Ectodermal cell (in vitro differentiated cells): Measurements from ENCODE around the gene VWA8.

ENCODE experiments used
- H3K27ac ChIP-seq: 2 replicates; pipeline ENCODE4 v1.7.0; 2013; ENCODE audit warnings: mild to moderate bottlenecking, low read depth, low read length; ENCODE audit not compliant: insufficient read depth, poor library complexity, severe bottlenecking
- H3K27me3 ChIP-seq: 2 replicates; pipeline ENCODE4 v1.7.0; 2013; ENCODE audit warnings: mild to moderate bottlenecking, low read length; ENCODE audit not compliant: insufficient read depth, control insufficient read depth, poor library complexity, severe bottlenecking
- H3K36me3 ChIP-seq: one replicate; pipeline ENCODE4 v1.7.0; 2013; ENCODE audit warnings: low read length; ENCODE audit not compliant: control insufficient read depth, insufficient read depth
- H3K4me1 ChIP-seq: one replicate; pipeline ENCODE4 v1.7.0; 2013; ENCODE audit warnings: low read length; ENCODE audit not compliant: control insufficient read depth, insufficient read depth
- H3K4me3 ChIP-seq: 2 replicates; pipeline ENCODE4 v1.7.0; 2013; ENCODE audit warnings: low read depth, low read length, control low read depth; ENCODE audit not compliant: insufficient read depth
- H3K9me3 ChIP-seq: 2 replicates; pipeline ENCODE4 v1.7.0; 2013; ENCODE audit warnings: mild to moderate bottlenecking, low read length, moderate library complexity; ENCODE audit not compliant: control insufficient read depth
- WGBS, 2 experiments: methylation state at CpG; one replicate each; pipeline ENCODE4 v1.1.7; 2013; ENCODE audit warnings: missing lambda C conversion rate in 2 of 2; 5-methylcytosine and 5-hydroxymethylcytosine counted together

VWA8 gene

GRCh38 chr13:41702540-41702939 lies 258.4 kb downstream of the VWA8 start:
- Histone ChIP-seq H3K4me1 (no peaks in the 10 kb centered on the region), H3K27me3 (no peaks in the 10 kb centered on the region), H3K27ac (no peak overlapping the region), H3K36me3 (no peaks in the 10 kb centered on the region), H3K9me3 (no peaks in the 10 kb centered on the region), H3K4me3 (no peak overlapping the region)
- WGBS, 2 experiments = 93% methylated on average over 2 of the region's 2 CpGs

- Histone ChIP-seq H3K9me3 (no peaks in the 10 kb centered on the region), H3K27me3 (no peaks in the 10 kb centered on the region), H3K4me1 (no peaks in the 10 kb centered on the region), H3K27ac (no peak overlapping the region), H3K36me3 (no peaks in the 10 kb centered on the region), H3K4me3 (no peak overlapping the region)
- WGBS, 2 experiments = 97 to 98% methylated on average over 3 of the region's 3 CpGs
Measured at GRCh38 chr13:41701676-41702075, 259.2 kb downstream of the VWA8 start.

GRCh38 chr13:41700790-41701310 lies 260.1 kb downstream of the VWA8 start:
- no peak overlapping the region for H3K27ac ChIP-seq
- H3K27me3 ChIP-seq = no peaks in the 10 kb centered on the region
- no peaks in the 10 kb centered on the region for H3K9me3 ChIP-seq
- H3K4me3 ChIP-seq = no peak overlapping the region
- no peaks in the 10 kb centered on the region for H3K4me1 ChIP-seq
- H3K36me3 ChIP-seq = no peaks in the 10 kb centered on the region

- no peaks in the 10 kb centered on the region for H3K36me3 ChIP-seq
- no peaks in the 10 kb centered on the region for H3K27me3 ChIP-seq
- 92 to 94% methylated on average over 1 of the region's 1 CpG for WGBS, 2 experiments
Measured at GRCh38 chr13:41699759-41700158, 261.1 kb downstream of the VWA8 start.

GRCh38 chr13:41697578-41697977 lies 263.3 kb downstream of the VWA8 start:
- no peak overlapping the region for H3K4me3 ChIP-seq
- no peaks in the 10 kb centered on the region for H3K4me1 ChIP-seq
- H3K27me3 ChIP-seq = no peaks in the 10 kb centered on the region
- no peaks in the 10 kb centered on the region for H3K9me3 ChIP-seq
- no peak overlapping the region for H3K27ac ChIP-seq
- WGBS, 2 experiments = 90 to 94% methylated on average over 6 of the region's 6 CpGs
- no peaks in the 10 kb centered on the region for H3K36me3 ChIP-seq

More at GRCh38 chr13:41699759-41700158, 261.1 kb downstream of the VWA8 start:
- no peak overlapping the region for H3K27ac ChIP-seq
- H3K4me3 ChIP-seq = no peak overlapping the region
- no peaks in the 10 kb centered on the region for H3K4me1 ChIP-seq
- no peaks in the 10 kb centered on the region for H3K9me3 ChIP-seq

GRCh38 chr13:41696163-41697003 lies 264.5 kb downstream of the VWA8 start:
- Histone ChIP-seq H3K27me3 (no peaks in the 10 kb centered on the region), H3K9me3 (no peaks in the 10 kb centered on the region), H3K27ac (no peak overlapping the region), H3K36me3 (no peaks in the 10 kb centered on the region), H3K4me1 (no peaks in the 10 kb centered on the region), H3K4me3 (no peak overlapping the region)

- Histone ChIP-seq H3K4me1 (no peaks in the 10 kb centered on the region), H3K27ac (no peak overlapping the region), H3K27me3 (no peaks in the 10 kb centered on the region), H3K36me3 (no peaks in the 10 kb centered on the region), H3K9me3 (no peaks in the 10 kb centered on the region), H3K4me3 (no peak overlapping the region)
- WGBS, 2 experiments = 89 to 92% methylated on average over 4 of the region's 5 CpGs
Measured at GRCh38 chr13:41694545-41695301, 266.2 kb downstream of the VWA8 start.

- H3K36me3 ChIP-seq = no peaks in the 10 kb centered on the region
- no peaks in the 10 kb centered on the region for H3K27me3 ChIP-seq
- H3K27ac ChIP-seq = no peak overlapping the region
- no CpG with 5 or more reads among the region's 1 CpG for WGBS, 2 experiments
- no peak overlapping the region for H3K4me3 ChIP-seq
- no peaks in the 10 kb centered on the region for H3K4me1 ChIP-seq
- H3K9me3 ChIP-seq = no peaks in the 10 kb centered on the region
Measured at GRCh38 chr13:41693434-41693833, 267.5 kb downstream of the VWA8 start.

- Histone ChIP-seq H3K27me3 (no peaks in the 10 kb centered on the region), H3K4me3 (no peak overlapping the region), H3K36me3 (no peaks in the 10 kb centered on the region), H3K4me1 (no peaks in the 10 kb centered on the region), H3K9me3 (no peaks in the 10 kb centered on the region), H3K27ac (no peak overlapping the region)
- WGBS, 2 experiments = 93 to 100% methylated on average over 1 of the region's 1 CpG
Measured at GRCh38 chr13:41691274-41691673, 269.6 kb downstream of the VWA8 start.

- Histone ChIP-seq H3K27ac (no peak overlapping the region), H3K36me3 (no peaks in the 10 kb centered on the region), H3K4me1 (no peaks in the 10 kb centered on the region), H3K27me3 (no peaks in the 10 kb centered on the region), H3K9me3 (no peaks in the 10 kb centered on the region), H3K4me3 (no peak overlapping the region)
- 83 to 98% methylated on average over 3 of the region's 3 CpGs for WGBS, 2 experiments
Measured at GRCh38 chr13:41682766-41683165, 278.1 kb downstream of the VWA8 start.
